Lower leg skin (tissue), 3 donors: ENCODE measurements around the gene UMODL1.

ENCODE experiments used
- CTCF ChIP-seq, 3 donors: fragments of 450-650 bp; IDR thresholded peaks; one replicate each; pipeline ENCODE4 v1.5.1; 2016; ENCODE audit warnings: antibody characterized with exemption in 3 of 3, mild to moderate bottlenecking in 3 of 3, moderate library complexity in 2 of 3
- POLR2A ChIP-seq, 2 donors: fragments of 450-650 bp; IDR thresholded peaks; one replicate each; pipeline ENCODE4 v1.6.1; 2016 to 2017; ENCODE audit warnings: antibody characterized with exemption in 2 of 2, mild to moderate bottlenecking in 1 of 2, moderate library complexity in 1 of 2

- no peak for TF ChIP-seq CTCF (IDR thresholded peaks at IDR 0.05)
- no peak for TF ChIP-seq POLR2A (IDR thresholded peaks at IDR 0.05)
Measured at GRCh38 chr21:42171091-42172053, 100.3 kb downstream of the UMODL1 start.
